Prostate gland (tissue), 2 donors: ENCODE data around the gene DAGLA. TPM values are rescaled to one million over a fixed set of nuclear protein-coding genes. Genes with fewer than 3 reads are reported as not detected.

ENCODE experiments used
- DNase-seq: peaks from one replicate; pipeline ENCODE4 v3.0.0-alpha.2; 2019; ENCODE audit warnings: low spot score
- H3K27ac ChIP-seq, 2 donors: fragments of 200-600 bp; sonication (generic); 2 replicates each; pipeline ENCODE4 v1.5.1; 2017 to 2019
- H3K27me3 ChIP-seq: fragments of 200-600 bp; sonication (generic); replicated peaks from 2 replicates; pipeline ENCODE4 v1.5.1; 2019; ENCODE audit not compliant: insufficient read depth
- H3K36me3 ChIP-seq, 2 donors: fragments of 200-600 bp; sonication (generic); 1 replicate in 1 of 2; 2 replicates in 1 of 2; pipeline versions ENCODE4 v1.5.1 to v1.8.1; 2017 to 2019
- H3K4me1 ChIP-seq: fragments of 200-600 bp; sonication (generic); replicated peaks from 2 replicates; pipeline ENCODE4 v1.5.1; 2019
- H3K4me3 ChIP-seq, 2 donors: fragments of 200-600 bp; sonication (generic); 2 replicates each; pipeline ENCODE4 v1.5.1; 2017 to 2019
- H3K9me3 ChIP-seq: fragments of 200-600 bp; sonication (generic); 2 replicates; pipeline ENCODE4 v1.5.1; 2017
- POLR2A ChIP-seq: fragments of 450-650 bp; IDR thresholded peaks from one replicate; pipeline ENCODE4 v1.6.1; 2016; ENCODE audit warnings: antibody characterized with exemption, mild to moderate bottlenecking
- POLR2AphosphoS5 ChIP-seq: sonication (generic); formaldehyde crosslinking; IDR thresholded peaks from one replicate; pipeline ENCODE4 v1.6.1; 2017; ENCODE audit warnings: antibody characterized with exemption
- WGBS: methylation state at CpG from one replicate; pipeline ENCODE4 v1.1.5; 2018; 5-methylcytosine and 5-hydroxymethylcytosine counted together
- intact Hi-C: fragments of 100-400 bp; cut with DNase I; formaldehyde crosslinking; loops from one replicate; pipeline ENCODE4 v1.14.2; 2022
- total RNA-seq, 2 donors: library from RNA; depleted of rRNA; stranded (reverse); fragments of >200 nt; gene quantifications; one replicate each; pipeline ENCODE4 v1.1.0, GENCODE V29; 2016
- TF ChIP-seq, protein P1 (sequence below), 4 experiments: fragments of 200-600 bp in 2 of 4; fragments of 450-650 bp in 2 of 4; sonication (generic) in 2 of 4; IDR thresholded peaks; 1 replicate in 3 of 4; 2 replicates in 1 of 4; pipeline ENCODE4 v1.5.1; 2016 to 2019; ENCODE audit warnings: antibody characterized with exemption in 4 of 4, mild to moderate bottlenecking in 2 of 4, moderate library complexity in 2 of 4

Gene DAGLA
- total RNA-seq, 2 donors from 2014 or later, result 10.8 to 12.2 TPM

DNA sequence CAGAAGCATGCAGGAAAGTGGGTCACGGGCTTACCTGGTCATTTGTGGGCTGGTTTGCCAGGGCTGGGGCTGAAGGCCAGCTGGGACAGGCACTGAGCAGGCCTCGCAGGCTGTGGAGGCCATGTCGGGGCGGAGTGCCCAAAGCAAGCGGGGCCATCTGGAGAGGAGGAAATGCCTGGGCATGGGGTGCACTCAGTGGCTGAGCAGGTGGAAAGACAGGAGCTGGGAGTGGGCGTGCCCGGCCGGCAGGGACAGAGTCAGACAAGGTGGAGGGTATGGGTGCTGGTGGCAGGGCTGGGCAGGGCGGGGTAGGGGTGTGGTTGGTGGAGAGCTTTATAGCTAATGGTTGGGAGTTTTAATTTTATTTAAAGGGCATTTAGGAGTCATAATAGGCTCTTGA is 27.4 kb downstream of the DAGLA start:
- no peaks in the 10 kb centered on the region for H3K27me3 ChIP-seq
- intact Hi-C loops, result no loop called here
- no peak overlapping the region for H3K4me3 ChIP-seq
- no peaks in the 10 kb centered on the region for H3K4me1 ChIP-seq
- H3K36me3 ChIP-seq, result no peaks in the 10 kb centered on the region
- H3K9me3 ChIP-seq, result no peaks in the 10 kb centered on the region
- H3K27ac ChIP-seq, result no peak overlapping the region
- TF ChIP-seq, protein P1, sequence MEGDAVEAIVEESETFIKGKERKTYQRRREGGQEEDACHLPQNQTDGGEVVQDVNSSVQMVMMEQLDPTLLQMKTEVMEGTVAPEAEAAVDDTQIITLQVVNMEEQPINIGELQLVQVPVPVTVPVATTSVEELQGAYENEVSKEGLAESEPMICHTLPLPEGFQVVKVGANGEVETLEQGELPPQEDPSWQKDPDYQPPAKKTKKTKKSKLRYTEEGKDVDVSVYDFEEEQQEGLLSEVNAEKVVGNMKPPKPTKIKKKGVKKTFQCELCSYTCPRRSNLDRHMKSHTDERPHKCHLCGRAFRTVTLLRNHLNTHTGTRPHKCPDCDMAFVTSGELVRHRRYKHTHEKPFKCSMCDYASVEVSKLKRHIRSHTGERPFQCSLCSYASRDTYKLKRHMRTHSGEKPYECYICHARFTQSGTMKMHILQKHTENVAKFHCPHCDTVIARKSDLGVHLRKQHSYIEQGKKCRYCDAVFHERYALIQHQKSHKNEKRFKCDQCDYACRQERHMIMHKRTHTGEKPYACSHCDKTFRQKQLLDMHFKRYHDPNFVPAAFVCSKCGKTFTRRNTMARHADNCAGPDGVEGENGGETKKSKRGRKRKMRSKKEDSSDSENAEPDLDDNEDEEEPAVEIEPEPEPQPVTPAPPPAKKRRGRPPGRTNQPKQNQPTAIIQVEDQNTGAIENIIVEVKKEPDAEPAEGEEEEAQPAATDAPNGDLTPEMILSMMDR (IDR thresholded peaks at IDR 0.05), result no peak
- TF ChIP-seq POLR2AphosphoS5, result no peak
- no peak for TF ChIP-seq POLR2A
- 93% methylated on average over 9 of the region's 9 CpGs for WGBS
- no peak for DNase-seq

DNA sequence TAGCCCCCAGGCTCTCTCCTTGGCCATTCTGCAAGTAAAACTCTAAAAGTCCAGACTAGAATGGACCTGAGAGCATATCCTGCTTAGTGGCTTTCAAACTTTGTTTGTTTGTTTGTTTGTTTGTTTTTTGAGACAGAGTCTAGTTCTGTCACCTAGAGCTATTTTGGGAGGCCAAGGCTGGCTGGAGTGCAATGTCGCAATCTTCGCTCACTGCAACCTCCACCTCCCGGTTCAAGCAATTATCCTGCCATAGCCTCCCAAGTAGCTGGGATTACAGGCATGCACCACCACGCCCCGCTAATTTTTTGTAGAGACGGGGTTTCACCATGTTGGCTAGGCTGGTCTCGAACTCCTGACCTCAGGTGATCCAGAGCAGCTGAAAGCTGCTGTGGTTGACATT is 28.9 kb downstream of the DAGLA start:
- TF ChIP-seq POLR2AphosphoS5 (no peak), POLR2A (no peak)
- TF ChIP-seq, protein P1 (IDR thresholded peaks at IDR 0.05), result no peak
- no peaks in the 10 kb centered on the region for H3K27me3 ChIP-seq
- no peak overlapping the region for H3K27ac ChIP-seq
- intact Hi-C loops, result no loop called here
- 92% methylated on average over 7 of the region's 7 CpGs for WGBS
- no peaks in the 10 kb centered on the region for H3K36me3 ChIP-seq
- no peaks in the 10 kb centered on the region for H3K4me1 ChIP-seq
- H3K4me3 ChIP-seq, result no peak overlapping the region
- DNase-seq, result no peak
- H3K9me3 ChIP-seq, result no peaks in the 10 kb centered on the region

DNA sequence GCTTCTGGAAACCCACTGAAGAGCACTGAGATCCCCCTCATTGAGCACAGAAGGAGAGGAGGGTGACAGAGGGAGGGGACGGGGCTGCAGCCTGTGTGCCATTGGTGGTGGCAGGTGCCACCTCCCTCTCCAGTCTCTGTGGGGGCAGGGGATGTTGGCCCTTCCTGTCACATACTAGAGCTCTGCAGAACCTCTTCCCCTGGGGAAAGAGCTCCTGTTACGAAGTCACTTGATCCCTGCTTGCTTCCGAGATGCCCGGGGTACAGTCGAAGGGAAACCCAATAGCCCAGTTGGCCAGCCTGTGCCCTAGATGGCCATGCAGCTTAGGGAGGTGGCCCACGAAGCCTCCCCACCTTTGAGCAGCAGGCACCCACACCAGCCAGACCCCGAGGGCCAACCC is 29.4 kb downstream of the DAGLA start:
- no peak for DNase-seq
- 83% methylated on average over 7 of the region's 7 CpGs for WGBS
- TF ChIP-seq POLR2A (no peak), POLR2AphosphoS5 (no peak)
- TF ChIP-seq, protein P1 (IDR thresholded peaks at IDR 0.05), result no peak
- no peaks in the 10 kb centered on the region for H3K27me3 ChIP-seq
- H3K9me3 ChIP-seq, result no peaks in the 10 kb centered on the region
- no peak overlapping the region for H3K27ac ChIP-seq
- no peaks in the 10 kb centered on the region for H3K4me1 ChIP-seq
- no peaks in the 10 kb centered on the region for H3K36me3 ChIP-seq
- intact Hi-C loops, result no loop called here
- no peak overlapping the region for H3K4me3 ChIP-seq

DNA sequence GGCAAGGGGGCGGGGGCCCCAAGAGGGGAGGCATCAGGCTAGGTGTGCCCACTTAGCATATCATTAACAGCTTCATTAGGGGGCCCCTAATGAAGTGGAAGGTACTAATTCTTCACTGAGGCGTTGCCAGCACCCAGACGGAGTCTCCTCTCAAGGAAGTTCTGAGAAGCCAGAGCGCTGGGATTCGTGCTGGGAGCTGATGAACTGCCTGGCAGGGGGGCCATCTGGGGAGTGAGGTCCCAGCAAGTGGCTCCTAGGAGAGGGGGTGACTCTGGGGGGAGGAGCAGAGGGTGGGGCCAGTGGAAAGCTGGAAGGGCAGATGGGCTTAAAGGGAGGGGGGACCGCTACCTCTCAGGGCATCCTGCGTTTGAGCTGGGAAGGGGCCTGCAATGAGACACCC is 29.8 kb downstream of the DAGLA start:
- 90% methylated on average over 7 of the region's 7 CpGs for WGBS
- Histone ChIP-seq H3K27me3 (no peaks in the 10 kb centered on the region), H3K9me3 (no peaks in the 10 kb centered on the region), H3K36me3 (no peaks in the 10 kb centered on the region), H3K4me1 (no peaks in the 10 kb centered on the region), H3K27ac (no peak overlapping the region), H3K4me3 (no peak overlapping the region)
- intact Hi-C loops, result no loop called here
- no peak for TF ChIP-seq POLR2A
- DNase-seq, result no peak

DNA sequence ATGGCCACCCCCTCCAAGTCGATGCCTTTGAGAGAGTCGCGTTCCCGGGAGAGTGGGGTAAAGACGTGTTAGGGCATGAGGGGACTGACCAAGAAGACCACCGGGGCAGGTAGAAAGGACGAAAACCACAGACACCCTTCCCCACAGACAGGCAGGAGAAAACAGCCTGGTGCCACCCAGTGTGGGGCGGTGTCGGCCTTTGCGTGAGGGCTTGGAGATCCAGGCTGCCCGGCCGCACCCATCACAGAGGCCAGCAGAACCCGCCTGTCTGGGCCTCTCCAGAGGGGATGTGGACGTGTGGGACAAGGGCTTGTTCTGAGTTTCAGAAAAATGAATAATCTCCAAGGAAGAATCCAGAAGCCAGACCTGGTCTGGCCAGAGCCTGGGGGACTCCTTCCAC is 30.8 kb downstream of the DAGLA start:
- no peak for DNase-seq
- Histone ChIP-seq H3K9me3 (no peaks in the 10 kb centered on the region), H3K27ac (no peak overlapping the region), H3K4me1 (no peaks in the 10 kb centered on the region), H3K4me3 (no peak overlapping the region), H3K27me3 (no peaks in the 10 kb centered on the region), H3K36me3 (no peaks in the 10 kb centered on the region)
- 96% methylated on average over 14 of the region's 14 CpGs for WGBS
- intact Hi-C loops, result no loop called here
- TF ChIP-seq, protein P1 (IDR thresholded peaks at IDR 0.05), result no peak
- TF ChIP-seq POLR2A, result no peak
